ENCODE results near the gene OTOP2. TPM values are rescaled to one million over a fixed set of nuclear protein-coding genes. Genes with fewer than 3 reads are reported as not detected.
"Not testable (repeated sequence)": the region's sequence is repeated elsewhere in the genome, so short reads cannot be mapped to it uniquely, and the experiment has no call there.

Gene OTOP2
- total RNA-seq, 2 donors from 2014 or later: 5.7 to 18.4 TPM

DNA sequence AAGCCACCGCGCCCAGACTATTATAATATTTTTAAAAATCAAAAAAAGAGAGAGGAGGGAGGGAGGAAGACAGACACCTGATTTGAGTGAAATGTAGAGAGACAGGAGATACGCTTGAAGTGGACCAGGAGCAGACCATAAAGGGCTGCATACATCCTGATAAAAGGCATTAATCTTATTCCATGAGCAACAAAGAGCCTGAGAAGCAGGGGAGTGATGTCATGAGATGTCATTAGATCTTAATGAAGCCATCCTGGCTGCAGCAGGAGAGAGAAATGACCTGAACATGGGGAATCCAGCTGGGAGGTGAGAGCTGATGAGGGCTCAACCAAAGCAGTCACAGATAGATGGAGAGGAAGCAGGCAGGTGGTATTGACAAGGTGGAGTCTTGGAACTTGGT is 53.7 kb downstream of the OTOP2 start:
- Histone ChIP-seq H3K9ac (ENCODE audit: low read depth in 2 of 2, low read length in 2 of 2) (no peak overlapping the region), H3K9me3 (no peaks in the 10 kb centered on the region), H3K4me3 (no peak overlapping the region), H3K36me3 (no peaks in the 10 kb centered on the region), H3K27ac (no peak overlapping the region), H3K4me1 (peaks cover 6% of the 10 kb centered on the region), H3K27me3 (no peaks in the 10 kb centered on the region)
- no peak for DNase-seq
- intact Hi-C loops (cut with DNase I): no loop called here
- no peak for TF ChIP-seq CTCF (IDR thresholded peaks at IDR 0.05)

DNA sequence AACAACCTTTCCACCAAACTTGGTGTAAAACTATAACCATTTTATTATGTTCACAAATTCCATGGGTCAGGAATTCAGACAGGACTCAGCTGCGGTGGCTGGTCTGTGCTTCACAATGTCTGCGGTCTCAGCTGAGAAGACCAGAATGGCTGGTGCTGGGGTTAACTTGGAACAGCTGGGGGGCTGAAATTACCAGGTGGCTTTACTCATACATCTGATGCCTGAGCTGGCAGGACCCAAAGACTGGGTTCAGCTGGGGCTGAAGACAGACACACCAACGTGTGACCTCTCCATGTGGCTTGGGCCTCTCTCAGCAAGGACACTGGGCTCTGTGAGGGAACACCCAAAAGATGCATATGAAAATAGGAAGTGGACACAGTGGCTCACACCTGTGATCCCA is 54.2 kb downstream of the OTOP2 start:
- no peak for TF ChIP-seq CTCF (IDR thresholded peaks at IDR 0.05)
- H3K27ac ChIP-seq: no peak overlapping the region
- H3K36me3 ChIP-seq: no peaks in the 10 kb centered on the region
- H3K9me3 ChIP-seq: no peaks in the 10 kb centered on the region
- DNase-seq: no peak
- H3K4me1 ChIP-seq: peaks cover 6% of the 10 kb centered on the region
- H3K4me3 ChIP-seq: no peak overlapping the region
- H3K27me3 ChIP-seq: no peaks in the 10 kb centered on the region
- intact Hi-C loops (cut with DNase I): no loop called here
- no peak overlapping the region for H3K9ac ChIP-seq (ENCODE audit: low read depth in 2 of 2, low read length in 2 of 2)

DNA sequence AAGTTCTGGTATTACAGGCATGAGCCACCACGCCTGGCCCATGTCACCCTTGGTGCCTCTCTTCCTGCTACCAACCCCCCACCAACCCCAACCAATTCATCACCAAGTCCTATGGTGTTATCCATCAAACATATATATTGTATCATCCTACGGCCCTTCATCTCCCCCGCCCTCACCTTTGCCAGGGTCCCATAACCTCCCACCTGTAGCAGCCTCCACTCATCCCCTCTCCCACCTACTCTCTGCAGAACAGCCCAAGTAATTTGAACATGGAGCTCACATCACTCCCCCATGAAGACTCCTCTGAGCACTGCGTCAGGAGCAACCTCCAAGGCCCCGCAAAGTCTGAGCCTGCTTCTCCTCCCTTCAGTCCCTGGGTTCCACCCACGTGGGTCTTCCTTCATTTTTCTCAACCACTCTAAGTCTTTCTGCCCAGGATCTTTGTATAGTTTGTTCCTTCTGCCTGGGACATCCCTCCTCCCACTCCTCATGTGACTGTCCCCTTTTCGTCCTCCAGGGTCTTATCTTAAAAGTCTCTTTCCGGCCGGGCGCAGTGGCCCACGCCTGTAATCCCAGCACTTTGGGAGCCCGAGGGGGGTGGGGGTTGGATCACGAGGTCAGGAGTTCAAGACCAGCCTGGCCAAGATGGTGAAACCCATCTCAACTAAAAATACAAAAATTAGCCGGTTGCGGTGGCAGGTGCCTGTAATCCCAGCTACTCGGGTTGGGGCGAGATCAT is 55.5 kb downstream of the OTOP2 start:
- Histone ChIP-seq H3K27me3 (no peaks in the 10 kb centered on the region), H3K36me3 (no peaks in the 10 kb centered on the region), H3K9me3 (no peaks in the 10 kb centered on the region), H3K4me3 (no peak overlapping the region), H3K9ac (ENCODE audit: low read depth in 2 of 2, low read length in 2 of 2) (no peak overlapping the region), H3K27ac (no peak overlapping the region), H3K4me1 (peaks cover 6% of the 10 kb centered on the region)
- intact Hi-C loops (cut with DNase I): no loop called here
- no peak for DNase-seq
- no peak for TF ChIP-seq CTCF (IDR thresholded peaks at IDR 0.05)

DNA sequence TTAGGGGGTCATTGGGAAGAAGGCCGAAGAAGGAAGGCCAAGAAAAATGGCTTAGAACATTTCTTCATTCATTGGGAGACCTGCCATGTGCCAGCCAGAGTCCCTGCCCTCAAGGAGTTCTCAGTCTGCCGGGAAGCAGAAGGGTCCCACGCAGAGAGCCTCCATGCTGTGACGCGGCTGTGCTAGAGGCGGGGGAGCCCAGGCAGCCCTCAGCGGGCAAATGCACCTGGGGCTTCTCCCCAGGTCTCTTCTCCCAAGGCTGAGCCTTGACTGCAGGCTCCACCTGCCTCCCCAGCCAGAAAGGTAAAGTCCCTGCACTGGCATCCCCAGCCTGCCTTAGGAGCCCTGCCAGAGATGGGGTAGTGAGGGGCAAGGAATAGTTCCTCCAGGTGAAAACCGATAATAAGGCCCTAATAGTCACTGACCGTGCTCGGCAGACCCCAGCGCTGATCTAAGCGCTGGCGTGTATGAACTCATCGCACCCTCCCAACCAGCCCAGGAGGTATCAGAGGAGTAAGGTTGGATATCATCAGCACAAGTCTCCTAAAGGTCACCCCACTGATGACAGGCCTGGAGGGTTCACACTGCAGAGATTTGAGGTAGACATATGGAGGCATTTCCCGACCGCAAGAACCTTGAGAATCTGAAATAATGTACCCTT is 57.4 kb downstream of the OTOP2 start:
- peak overlapping the region; percentile 85 to 91 for H3K9ac ChIP-seq (ENCODE audit: low read depth in 2 of 2, low read length in 2 of 2)
- intact Hi-C loops (cut with DNase I): no loop called here
- peak overlapping the region; percentile 53 for H3K4me3 ChIP-seq
- no peaks in the 10 kb centered on the region for H3K27me3 ChIP-seq
- no peak for DNase-seq
- peak overlapping the region; percentile 66 for H3K27ac ChIP-seq
- no peak for TF ChIP-seq CTCF (IDR thresholded peaks at IDR 0.05)
- no peaks in the 10 kb centered on the region for H3K36me3 ChIP-seq
- H3K9me3 ChIP-seq: no peaks in the 10 kb centered on the region
- H3K4me1 ChIP-seq: peaks cover 6% of the 10 kb centered on the region

GRCh38 chr17:74981979-74982662 is 58.0 kb downstream of the OTOP2 start:
- Histone ChIP-seq H3K4me1 (peaks cover 6% of the 10 kb centered on the region), H3K27ac (peak overlapping the region; percentile 66), H3K9ac (ENCODE audit: low read depth in 2 of 2, low read length in 2 of 2) (peak overlapping the region; percentile 85 to 91), H3K9me3 (no peaks in the 10 kb centered on the region), H3K36me3 (no peaks in the 10 kb centered on the region), H3K27me3 (no peaks in the 10 kb centered on the region), H3K4me3 (peak overlapping the region; percentile 53)
- no peak for TF ChIP-seq CTCF (IDR thresholded peaks at IDR 0.05)
- intact Hi-C loops (cut with DNase I): no loop called here
- DNase-seq: peak; percentile 75

DNA sequence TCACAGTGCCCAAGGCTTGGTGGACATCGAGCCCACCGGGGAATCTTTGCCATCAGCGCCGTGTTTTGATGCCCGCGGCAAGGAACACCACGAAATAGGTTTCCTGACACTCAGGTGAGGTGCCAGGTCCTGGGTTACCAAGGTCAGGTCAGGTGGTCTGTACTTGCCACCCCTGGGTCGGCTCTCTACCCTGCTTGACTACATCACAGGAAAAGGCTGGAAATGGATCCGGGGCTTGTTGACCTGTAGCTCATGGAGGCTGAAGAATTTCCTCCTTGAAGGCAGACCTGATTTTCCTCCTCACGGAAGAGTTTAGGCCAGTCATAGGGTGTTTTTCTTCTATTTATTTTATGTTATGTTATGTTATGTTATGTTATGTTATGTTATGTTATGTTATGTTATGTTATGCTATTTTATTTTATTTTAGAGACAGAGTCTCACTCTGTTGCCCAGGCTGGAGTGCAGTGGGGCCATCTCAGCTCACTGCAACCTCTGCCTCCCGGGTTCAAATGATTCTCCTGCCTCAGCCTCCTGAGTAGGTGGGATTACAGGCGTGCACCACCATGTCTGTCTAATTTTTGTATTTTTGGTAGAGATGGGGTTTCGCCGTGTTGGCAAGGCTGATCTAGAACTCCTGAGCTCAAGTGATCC is 58.7 kb downstream of the OTOP2 start:
- Histone ChIP-seq H3K27ac (peak overlapping the region; percentile 66), H3K9ac (ENCODE audit: low read depth in 2 of 2, low read length in 2 of 2) (peak overlapping the region; percentile 85 to 91), H3K4me3 (peak overlapping the region; percentile 53)
- H3K9me3 ChIP-seq; DNase-seq; H3K36me3 ChIP-seq; H3K4me1 ChIP-seq; intact Hi-C loops (cut with DNase I); H3K27me3 ChIP-seq: not testable (repeated sequence)
